OCI-LY7 (cell line): ENCODE data around the gene URB2. TPM values are rescaled to one million over a fixed set of nuclear protein-coding genes. Genes with fewer than 3 reads are reported as not detected.
A peak's percentile ranks its signal among the peaks of the same experiment; 100 is the strongest.

Source experiments
- Bru-seq: library from RNA; stranded (reverse); fragments of 400-500 nt; gene quantifications from one replicate; lab custom pipeline; 2021; lab: Mats Ljungman, UMichigan
- BruChase-seq, 2 experiments: library from RNA; stranded (reverse); fragments of 400-500 nt; gene quantifications; one replicate each; lab custom pipeline; 2021; lab: Mats Ljungman, UMichigan
- BruUV-seq: library from RNA; stranded (reverse); fragments of 400-500 nt; replicated peaks from 2 replicates; lab custom pipeline; 2021; lab: Mats Ljungman, UMichigan
- CTCF ChIA-PET: fragments of 300-600 bp; sonication (Branson Sonifier 250); formaldehyde crosslinking; loops from one replicate; lab custom pipeline; 2022; ENCODE audit warnings: antibody characterized with exemption; ENCODE audit not compliant: unreplicated experiment; lab: Charles Lee
- POLR2A ChIA-PET: fragments of 300-600 bp; sonication (Branson Sonifier 250); formaldehyde crosslinking; loops from one replicate; lab custom pipeline; 2022; ENCODE audit warnings: antibody characterized with exemption; lab: Charles Lee
- DNase-seq: peaks from one replicate; pipeline ENCODE4 v3.0.0-alpha.2; 2015; ENCODE audit warnings: low spot score
- H2AFZ ChIP-seq: fragments of 200-600 bp; sonication (generic), shearing (Covaris generic); 2 replicates; pipeline ENCODE4 v1.6.1; 2014; ENCODE audit warnings: mild to moderate bottlenecking, antibody characterized with exemption, low read length, moderate library complexity
- H3K27ac ChIP-seq: fragments of 200-600 bp; sonication (generic); 2 replicates; pipeline ENCODE4 v1.5.1; 2014; ENCODE audit warnings: mixed run types, low read depth, mild to moderate bottlenecking, moderate library complexity, low read length, inconsistent platforms; ENCODE audit not compliant: poor library complexity, severe bottlenecking
- H3K36me3 ChIP-seq: fragments of 200-600 bp; sonication (generic); 2 replicates; pipeline ENCODE4 v1.6.1; 2014; ENCODE audit warnings: mild to moderate bottlenecking, antibody characterized with exemption, low read length, moderate library complexity, mixed read lengths; ENCODE audit not compliant: insufficient read depth
- H3K4me1 ChIP-seq: fragments of 200-600 bp; sonication (generic); 2 replicates; pipeline ENCODE4 v1.5.1; 2014; ENCODE audit warnings: mild to moderate bottlenecking, low read length; ENCODE audit not compliant: insufficient read depth, poor library complexity, severe bottlenecking
- H3K4me2 ChIP-seq: fragments of 200-600 bp; sonication (generic); 2 replicates; pipeline ENCODE4 v1.6.1; 2014; ENCODE audit warnings: mild to moderate bottlenecking, low read length
- H3K4me3 ChIP-seq: fragments of 200-600 bp; sonication (generic); 2 replicates; pipeline ENCODE4 v1.5.1; 2014; ENCODE audit warnings: mild to moderate bottlenecking, low read depth, low read length; ENCODE audit not compliant: poor library complexity, severe bottlenecking
- H3K79me2 ChIP-seq: fragments of 200-600 bp; sonication (generic); 2 replicates; pipeline ENCODE4 v1.6.1; 2016; ENCODE audit warnings: low read depth, mild to moderate bottlenecking, low read length, moderate library complexity, mixed read lengths; ENCODE audit not compliant: insufficient read depth
- H3K9me2 ChIP-seq: fragments of 200-600 bp; sonication (generic); 2 replicates; pipeline ENCODE4 v1.6.1; 2016; ENCODE audit warnings: mild to moderate bottlenecking, low read length, mixed read lengths; ENCODE audit not compliant: insufficient read depth
- H3K9me3 ChIP-seq: fragments of 200-600 bp; sonication (generic); 2 replicates; pipeline ENCODE4 v1.6.1; 2014; ENCODE audit warnings: mild to moderate bottlenecking, mixed run types, low read length, mixed read lengths
- H4K20me1 ChIP-seq: fragments of 200-600 bp; sonication (generic); 2 replicates; pipeline ENCODE4 v1.6.1; 2014; ENCODE audit warnings: mild to moderate bottlenecking, antibody characterized with exemption, low read length, moderate library complexity, mixed read lengths; ENCODE audit not compliant: insufficient read depth
- CTCF ChIP-seq: fragments of 200-600 bp; sonication (generic); conservative IDR thresholded peaks from 2 replicates; pipeline ENCODE4 v1.5.1; 2014; ENCODE audit warnings: mild to moderate bottlenecking, antibody characterized with exemption, low read length, moderate library complexity, mixed read lengths
- EZH2phosphoT487 ChIP-seq: fragments of 200-600 bp; sonication (generic); IDR thresholded peaks from 2 replicates; pipeline ENCODE4 v1.6.1; 2018; ENCODE audit warnings: low read depth, borderline replicate concordance, mild to moderate bottlenecking, mixed run types, antibody characterized with exemption, low read length, moderate library complexity, mixed read lengths
- intact Hi-C: fragments of 100-400 bp; cut with micrococcal nuclease; formaldehyde crosslinking; loops from one replicate; pipeline ENCODE4 v1.10.0; 2022; ENCODE audit not compliant: unreplicated experiment
- long read RNA-seq: library from polyadenylated mRNA; stranded (forward); transcript quantifications from one replicate; pipeline ENCODE4 v2.0.0, GENCODE V29; 2022
- total RNA-seq, 2 experiments: library from RNA; depleted of rRNA in 1 of 2; stranded (reverse); fragments of >200 nt in 1 of 2; shearing (Covaris generic) in 1 of 2; gene quantifications; 2 replicates each; pipeline ENCODE4 v1.2.3, GENCODE V29; 2014 to 2022

Gene URB2
- total RNA-seq (2014; rRNA removed; shearing (Covaris generic)) (27.0 and 30.2 TPM in 2 replicates), total RNA-seq (2022) (17.3 and 25.1 TPM in 2 replicates), Bru-seq, nascent RNA (percentile 85 among the genes with signal in this experiment), BruChase-seq, experiment 1, labeled RNA remaining after a 6-hour chase (percentile 70 among the genes with signal in this experiment), BruChase-seq, experiment 2, labeled RNA remaining after a 2-hour chase (percentile 90 among the genes with signal in this experiment)
- long read RNA-seq, full-length matches to known transcripts: 29 of 48 reads
- long read RNA-seq, partial matches to known transcripts: 7 of 48 reads
- long read RNA-seq, other reads (novel, unspliced or antisense): 12 of 48 reads

GRCh38 chr1:229625915-229626831, at the start of gene URB2, which contains the start of gene TAF5L:
Gene URB2 (plus strand): TSS chr1:229626247. CDS start chr1:229627634, 1,387 bp downstream.
Gene TAF5L (minus strand): TSS chr1:229626122. CDS start chr1:229614482, 11,640 bp downstream.
- peak within 1 kb of the TSS; percentile 91 for H3K4me2 ChIP-seq
- H3K4me3 ChIP-seq: peak within 1 kb of the TSS; percentile 91
- no peaks in the 10 kb centered on the region for H3K9me2 ChIP-seq
- H3K27ac ChIP-seq: peak within 1 kb of the TSS; percentile 57
- H3K9me3 ChIP-seq: no peaks in the 10 kb centered on the region
- peak; percentile 92 for DNase-seq
- peaks cover 30% of the 10 kb centered on the region for H3K4me1 ChIP-seq
- peaks cover 34% of the 10 kb centered on the region for H3K36me3 ChIP-seq
- H4K20me1 ChIP-seq: peaks cover 39% of the 10 kb centered on the region; the same call in 1 of the 2 replicates
- TF ChIP-seq CTCF (no peak), EZH2phosphoT487 (no peak)
- ChIA-PET CTCF (no interaction called here), POLR2A (interaction anchor here (0.7 to 0.9 kb wide), 2 partner anchors 67 to 728 kb away, joined by 3 to 4 read pairs; partner anchors contain the start of gene ABCB10)
- intact Hi-C loops: loop anchor here (1.0 to 5.0 kb wide), 3 partner anchors 67 to 441 kb away; partner anchors contain the start of genes CCSAP and GALNT2
- no TSS peak for BruUV-seq
- peak within 1 kb of the TSS; percentile 61; the same call in 1 of the 2 replicates for H2AFZ ChIP-seq
- H3K79me2 ChIP-seq: peaks cover 93% of the 10 kb centered on the region

GRCh38 chr1:229578168-229579058, 47.6 kb upstream of the URB2 start:
- no peak for DNase-seq
- Histone ChIP-seq H3K27ac (no peak overlapping the region), H3K4me1 (peaks cover 11% of the 10 kb centered on the region), H3K79me2 (no peaks in the 10 kb centered on the region), H4K20me1 (no peaks in the 10 kb centered on the region), H3K4me2 (peak overlapping the region; percentile 44), H3K9me2 (no peaks in the 10 kb centered on the region), H3K4me3 (no peak overlapping the region), H2AFZ (no peak overlapping the region; the same call in 1 of the 2 replicates), H3K9me3 (no peaks in the 10 kb centered on the region), H3K36me3 (no peaks in the 10 kb centered on the region)
- POLR2A ChIA-PET: interaction anchor here (0.8 to 1.2 kb wide), 3 partner anchors 15 to 115 kb away, joined by 3 read pairs; no protein-coding TSS in a partner anchor
- intact Hi-C loops: no loop called here
- CTCF ChIA-PET: interaction anchor here (0.6 kb wide), 1 partner anchor 735 kb away, joined by 3 read pairs; no protein-coding TSS in a partner anchor
- TF ChIP-seq EZH2phosphoT487: no peak
- peak; percentile 46; the same call in 1 of the 2 replicates for TF ChIP-seq CTCF
- BruUV-seq: no TSS peak
